ENCODE measurements around the gene ELP4. TPM values are rescaled to one million over a fixed set of nuclear protein-coding genes. Genes with fewer than 3 reads are reported as not detected.

The ELP4 gene
- total and polyA plus RNA-seq, 2 experiments from 2014 or later = 12.3 to 25.1 TPM

GRCh38 chr11:31783252-31783651 lies 273.7 kb downstream of the ELP4 start:
- no peaks in the 10 kb centered on the region for H4K20me1 ChIP-seq (ENCODE audit: insufficient read depth, poor library complexity, severe bottlenecking)
- no peaks in the 10 kb centered on the region for H3K36me3 ChIP-seq (replicated peaks; ENCODE audit: insufficient read depth, low read depth)
- no peak overlapping the region for H3K4me3 ChIP-seq
- H3K9me3 ChIP-seq (ENCODE audit: low read depth) = no peaks in the 10 kb centered on the region
- no peaks in the 10 kb centered on the region for H3K4me1 ChIP-seq (ENCODE audit: insufficient read depth)
- no peak overlapping the region for H3K4me2 ChIP-seq
- no peak for TF ChIP-seq EZH2 (IDR thresholded peaks at IDR 0.05; ENCODE audit: borderline replicate concordance)
- TF ChIP-seq EZH2phosphoT487 (IDR thresholded peaks at IDR 0.05; ENCODE audit: low read depth, severe bottlenecking, unreplicated experiment) = no peak
- TF ChIP-seq, protein P1, sequence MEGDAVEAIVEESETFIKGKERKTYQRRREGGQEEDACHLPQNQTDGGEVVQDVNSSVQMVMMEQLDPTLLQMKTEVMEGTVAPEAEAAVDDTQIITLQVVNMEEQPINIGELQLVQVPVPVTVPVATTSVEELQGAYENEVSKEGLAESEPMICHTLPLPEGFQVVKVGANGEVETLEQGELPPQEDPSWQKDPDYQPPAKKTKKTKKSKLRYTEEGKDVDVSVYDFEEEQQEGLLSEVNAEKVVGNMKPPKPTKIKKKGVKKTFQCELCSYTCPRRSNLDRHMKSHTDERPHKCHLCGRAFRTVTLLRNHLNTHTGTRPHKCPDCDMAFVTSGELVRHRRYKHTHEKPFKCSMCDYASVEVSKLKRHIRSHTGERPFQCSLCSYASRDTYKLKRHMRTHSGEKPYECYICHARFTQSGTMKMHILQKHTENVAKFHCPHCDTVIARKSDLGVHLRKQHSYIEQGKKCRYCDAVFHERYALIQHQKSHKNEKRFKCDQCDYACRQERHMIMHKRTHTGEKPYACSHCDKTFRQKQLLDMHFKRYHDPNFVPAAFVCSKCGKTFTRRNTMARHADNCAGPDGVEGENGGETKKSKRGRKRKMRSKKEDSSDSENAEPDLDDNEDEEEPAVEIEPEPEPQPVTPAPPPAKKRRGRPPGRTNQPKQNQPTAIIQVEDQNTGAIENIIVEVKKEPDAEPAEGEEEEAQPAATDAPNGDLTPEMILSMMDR (IDR thresholded peaks at IDR 0.05; ENCODE audit: poor library complexity) = no peak
- WGBS (ENCODE audit: low lambda C conversion rate, missing lambda C conversion rate) = 90% methylated on average over 6 of the region's 6 CpGs
- no peak overlapping the region for H3K27ac ChIP-seq
- no peaks in the 10 kb centered on the region for H3K27me3 ChIP-seq
- H3K79me2 ChIP-seq = no peaks in the 10 kb centered on the region
- DNase-seq (ENCODE audit: low spot score) = no peak
- no peaks in the 10 kb centered on the region for H3K9me2 ChIP-seq (replicated peaks; ENCODE audit: insufficient read depth)
- H2AFZ ChIP-seq = no peak overlapping the region

GRCh38 chr11:31784611-31785010 lies 275.0 kb downstream of the ELP4 start:
- 99% methylated on average over 2 of the region's 2 CpGs for WGBS (ENCODE audit: low lambda C conversion rate, missing lambda C conversion rate)
- H3K4me1 ChIP-seq (ENCODE audit: insufficient read depth) = no peaks in the 10 kb centered on the region
- H3K4me3 ChIP-seq = no peak overlapping the region
- H3K4me2 ChIP-seq = no peak overlapping the region
- no peak overlapping the region for H3K27ac ChIP-seq
- no peaks in the 10 kb centered on the region for H3K9me2 ChIP-seq (replicated peaks; ENCODE audit: insufficient read depth)
- H2AFZ ChIP-seq = no peak overlapping the region
- H3K79me2 ChIP-seq = no peaks in the 10 kb centered on the region
- TF ChIP-seq EZH2 (IDR thresholded peaks at IDR 0.05; ENCODE audit: borderline replicate concordance) = no peak
- no peaks in the 10 kb centered on the region for H3K9me3 ChIP-seq (ENCODE audit: low read depth)
- no peaks in the 10 kb centered on the region for H3K36me3 ChIP-seq (replicated peaks; ENCODE audit: insufficient read depth, low read depth)
- no peak for DNase-seq (ENCODE audit: low spot score)
- H3K27me3 ChIP-seq = no peaks in the 10 kb centered on the region
- H4K20me1 ChIP-seq (ENCODE audit: insufficient read depth, poor library complexity, severe bottlenecking) = no peaks in the 10 kb centered on the region

DNA sequence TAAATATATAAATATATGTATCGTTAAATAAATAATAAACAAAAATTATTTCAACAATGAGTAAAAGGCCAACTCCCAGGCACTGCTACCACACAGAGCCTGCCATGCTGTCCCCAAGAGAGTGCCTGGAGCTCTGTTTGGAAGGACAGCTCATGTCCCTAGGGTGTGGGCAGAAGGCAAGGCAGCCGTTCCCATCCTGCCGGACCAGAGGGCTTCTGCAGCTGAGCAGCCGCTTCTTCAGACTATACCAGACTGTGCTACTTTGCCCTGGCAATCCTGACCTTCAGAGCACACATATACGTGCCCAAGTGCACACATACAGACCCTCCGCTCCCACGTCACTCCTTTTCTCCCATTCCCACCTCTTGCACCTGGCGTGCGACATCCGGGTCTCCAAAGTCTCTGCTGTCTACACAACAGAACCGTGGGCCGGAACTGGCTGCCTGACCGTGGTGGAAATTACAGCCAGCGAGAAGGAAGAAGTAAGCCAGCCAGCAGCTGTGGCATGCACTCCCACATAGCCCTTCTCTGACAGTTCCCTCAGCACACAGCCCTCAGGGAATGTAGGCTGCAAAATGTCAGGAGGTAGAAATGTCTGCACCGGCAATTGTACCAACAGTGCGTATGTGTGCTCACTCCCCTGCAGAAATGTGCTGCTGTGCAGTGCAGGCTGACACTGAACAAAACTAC lies 277.6 kb downstream of the ELP4 start:
- H2AFZ ChIP-seq = no peak overlapping the region
- H3K36me3 ChIP-seq (replicated peaks; ENCODE audit: insufficient read depth, low read depth) = no peaks in the 10 kb centered on the region
- no peaks in the 10 kb centered on the region for H3K9me3 ChIP-seq (ENCODE audit: low read depth)
- WGBS (ENCODE audit: low lambda C conversion rate, missing lambda C conversion rate) = 79% methylated on average over 16 of the region's 16 CpGs
- H3K4me3 ChIP-seq = no peak overlapping the region
- H3K9me2 ChIP-seq (replicated peaks; ENCODE audit: insufficient read depth) = no peaks in the 10 kb centered on the region
- no peaks in the 10 kb centered on the region for H3K79me2 ChIP-seq
- H3K4me2 ChIP-seq = no peak overlapping the region
- TF ChIP-seq, protein P1 (IDR thresholded peaks at IDR 0.05; ENCODE audit: poor library complexity) = no peak
- TF ChIP-seq EZH2phosphoT487 (IDR thresholded peaks at IDR 0.05; ENCODE audit: low read depth, severe bottlenecking, unreplicated experiment) (no peak), EZH2 (IDR thresholded peaks at IDR 0.05; ENCODE audit: borderline replicate concordance) (no peak)
- H4K20me1 ChIP-seq (ENCODE audit: insufficient read depth, poor library complexity, severe bottlenecking) = no peaks in the 10 kb centered on the region
- peaks cover 16% of the 10 kb centered on the region for H3K27me3 ChIP-seq
- no peaks in the 10 kb centered on the region for H3K4me1 ChIP-seq (ENCODE audit: insufficient read depth)
- no peak for DNase-seq (ENCODE audit: low spot score)
- H3K27ac ChIP-seq = no peak overlapping the region

- H2AFZ ChIP-seq = no peak overlapping the region
- WGBS (ENCODE audit: low lambda C conversion rate, missing lambda C conversion rate) = 80% methylated on average over 3 of the region's 3 CpGs
- no peaks in the 10 kb centered on the region for H3K9me2 ChIP-seq (replicated peaks; ENCODE audit: insufficient read depth)
- no peak overlapping the region for H3K4me2 ChIP-seq
- no peak overlapping the region for H3K4me3 ChIP-seq
- H3K27ac ChIP-seq = no peak overlapping the region
- no peak for DNase-seq (ENCODE audit: low spot score)
- peaks cover 21% of the 10 kb centered on the region for H3K27me3 ChIP-seq
- no peaks in the 10 kb centered on the region for H4K20me1 ChIP-seq (ENCODE audit: insufficient read depth, poor library complexity, severe bottlenecking)
- H3K79me2 ChIP-seq = no peaks in the 10 kb centered on the region
- H3K9me3 ChIP-seq (ENCODE audit: low read depth) = no peaks in the 10 kb centered on the region
- TF ChIP-seq EZH2phosphoT487 (IDR thresholded peaks at IDR 0.05; ENCODE audit: low read depth, severe bottlenecking, unreplicated experiment) (no peak), EZH2 (IDR thresholded peaks at IDR 0.05; ENCODE audit: borderline replicate concordance) (no peak)
- TF ChIP-seq, protein P1 (IDR thresholded peaks at IDR 0.05; ENCODE audit: poor library complexity) = no peak
- no peaks in the 10 kb centered on the region for H3K4me1 ChIP-seq (ENCODE audit: insufficient read depth)
- no peaks in the 10 kb centered on the region for H3K36me3 ChIP-seq (replicated peaks; ENCODE audit: insufficient read depth, low read depth)
These were observed 278.5 kb downstream of the ELP4 start for GRCh38 chr11:31788085-31788484.
